ENCODE measurements around the gene IL16.

GRCh38 chr15:81299630-81300273, 103.1 kb downstream of the IL16 start:
- TF ChIP-seq, protein P1, sequence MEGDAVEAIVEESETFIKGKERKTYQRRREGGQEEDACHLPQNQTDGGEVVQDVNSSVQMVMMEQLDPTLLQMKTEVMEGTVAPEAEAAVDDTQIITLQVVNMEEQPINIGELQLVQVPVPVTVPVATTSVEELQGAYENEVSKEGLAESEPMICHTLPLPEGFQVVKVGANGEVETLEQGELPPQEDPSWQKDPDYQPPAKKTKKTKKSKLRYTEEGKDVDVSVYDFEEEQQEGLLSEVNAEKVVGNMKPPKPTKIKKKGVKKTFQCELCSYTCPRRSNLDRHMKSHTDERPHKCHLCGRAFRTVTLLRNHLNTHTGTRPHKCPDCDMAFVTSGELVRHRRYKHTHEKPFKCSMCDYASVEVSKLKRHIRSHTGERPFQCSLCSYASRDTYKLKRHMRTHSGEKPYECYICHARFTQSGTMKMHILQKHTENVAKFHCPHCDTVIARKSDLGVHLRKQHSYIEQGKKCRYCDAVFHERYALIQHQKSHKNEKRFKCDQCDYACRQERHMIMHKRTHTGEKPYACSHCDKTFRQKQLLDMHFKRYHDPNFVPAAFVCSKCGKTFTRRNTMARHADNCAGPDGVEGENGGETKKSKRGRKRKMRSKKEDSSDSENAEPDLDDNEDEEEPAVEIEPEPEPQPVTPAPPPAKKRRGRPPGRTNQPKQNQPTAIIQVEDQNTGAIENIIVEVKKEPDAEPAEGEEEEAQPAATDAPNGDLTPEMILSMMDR (optimal IDR thresholded peaks at IDR 0.05 in 1 of 3, IDR thresholded peaks at IDR 0.05 in 1 of 3, conservative IDR thresholded peaks at IDR 0.05 in 1 of 3; ENCODE audit: extremely low read depth in 1 of 3, insufficient read depth in 2 of 3, low read length in 3 of 3) = no peak
- no peak for TF ChIP-seq EZH2 (IDR thresholded peaks at IDR 0.05; ENCODE audit: low read length)

Data from keratinocyte (primary cell).